K562 (cell line): ENCODE measurements around the gene RELA. TPM values are rescaled to one million over a fixed set of nuclear protein-coding genes. Genes with fewer than 3 reads are reported as not detected.

Experiments
- BHLHE40 ChIP-seq: IDR thresholded peaks from 2 replicates; pipeline ENCODE4 v1.6.1; 2011; ENCODE audit warnings: low read length, improper control_type of control experiment
- CREB5 ChIP-seq: fragments of 250-450 bp; sonication (Bioruptor Pico); IDR thresholded peaks from 2 replicates; pipeline ENCODE4 v1.5.0; 2020; ENCODE audit warnings: mild to moderate bottlenecking
- ERF ChIP-seq: fragments of 450-650 bp; formaldehyde crosslinking; IDR thresholded peaks from 2 replicates; pipeline ENCODE4 v1.4.0; 2020; ENCODE audit warnings: mild to moderate bottlenecking, mixed read lengths
- GTF2A2 ChIP-seq: IDR thresholded peaks from 2 replicates; pipeline ENCODE4 v1.6.1; 2016; ENCODE audit warnings: mild to moderate bottlenecking, missing genetic modification characterization, missing compliant biosample characterization
- REST ChIP-seq, 2 experiments: fragments of 450-650 bp; formaldehyde crosslinking in 1 of 2; IDR thresholded peaks; 2 replicates each; pipeline versions ENCODE4 v1.4.0 to v1.6.1; 2014 to 2020; ENCODE audit warnings: mild to moderate bottlenecking in 2 of 2, borderline replicate concordance in 1 of 2, low read depth in 1 of 2
- SMARCC2 ChIP-seq: fragments of 450-650 bp; IDR thresholded peaks from 2 replicates; pipeline ENCODE4 v1.6.1; 2017; ENCODE audit warnings: antibody characterized with exemption, moderate library complexity, mild to moderate bottlenecking, low read depth
- SUPT5H ChIP-seq: fragments of 450-650 bp; IDR thresholded peaks from 2 replicates; pipeline ENCODE4 v1.6.1; 2016
- TBP ChIP-seq: optimal IDR thresholded peaks from 2 replicates; pipeline ENCODE3; 2011; ENCODE audit warnings: low read depth, low read length, improper control_type of control experiment
- TSC22D4 ChIP-seq: fragments of 450-650 bp; IDR thresholded peaks from 2 replicates; pipeline ENCODE4 v1.6.1; 2016; ENCODE audit warnings: missing genetic modification characterization, missing biosample characterization, control low read depth
- TSHZ1 ChIP-seq: fragments of 250-450 bp; sonication (Bioruptor Pico); IDR thresholded peaks from 2 replicates; pipeline ENCODE4 v1.4.0; 2020; ENCODE audit warnings: mild to moderate bottlenecking, moderate library complexity
- ZHX1 ChIP-seq: fragments of 150-350 bp; conservative IDR thresholded peaks from 2 replicates; pipeline ENCODE4 v1.6.1; 2014; ENCODE audit warnings: low read length
- polyA plus RNA-seq, 8 experiments: library from polyadenylated mRNA; depleted of rRNA in 4 of 8; stranded (reverse) in 5 of 8; unstranded in 3 of 8; fragments of >200 nt; fragmentation: Nextera tagmentation in 2 of 8; fragmentation: Illumina TruSeq in 1 of 8; extraction: Ambion mirVana in 2 of 8; extraction: Trizol in 1 of 8; gene quantifications; 2 replicates each; pipeline versions ENCODE4 v1.2.1 to v1.2.3, GENCODE V29; 2011 to 2014; ENCODE audit warnings: inconsistent platforms in 1 of 8, missing spikeins in 1 of 8
- total RNA-seq, 7 experiments: library from RNA; depleted of rRNA in 6 of 7; stranded (reverse); fragments of >200 nt in 6 of 7; fragmentation: Illumina TruSeq in 2 of 7; extraction: Trizol in 2 of 7; gene quantifications; 2 replicates each; pipeline versions ENCODE4 v1.2.1 to v1.2.3, GENCODE V29; 2011 to 2021; ENCODE audit warnings: low replicate concordance in 1 of 7

Gene RELA
- total and polyA plus RNA-seq, 9 of the 15 experiments (the other 6 are each of a cell fraction or from before 2014, with no cell fraction given), result 6.0 to 67.4 (median 20.6) TPM

- TF ChIP-seq REST (IDR thresholded peaks at IDR 0.05; ENCODE audit: borderline replicate concordance) (peak; percentile 98), REST (CRISPR knock-in tag; IDR thresholded peaks at IDR 0.05; ENCODE audit: low read depth) (no peak), TSC22D4 (no peak), ZHX1 (no peak), ERF (CRISPR knock-in tag) (0 out of 2 replicates have a peak, but pooled peaks have one; percentile 63), CREB5 (no peak), SMARCC2 (no peak), GTF2A2 (tag) (no peak), TSHZ1 (no peak), TBP (peak; percentile 65), SUPT5H (peak; percentile 77), BHLHE40 (peak; percentile 34; the same call in 1 of the 2 replicates)
Measured at GRCh38 chr11:65615229-65615949, 47.3 kb downstream of the RELA start, which contains the start of gene PCNX3 (continued).
